Effector CD4-positive, alpha-beta T cell (primary cell): Measurements from ENCODE around the gene DLK1.

Experiments
- DNase-seq: peaks from one replicate; pipeline ENCODE4 v3.0.0-alpha.2; 2020

DLK1 gene

GRCh38 chr14:100780246-100780645, 53.6 kb downstream of the DLK1 start:
- no peak for DNase-seq

DNA sequence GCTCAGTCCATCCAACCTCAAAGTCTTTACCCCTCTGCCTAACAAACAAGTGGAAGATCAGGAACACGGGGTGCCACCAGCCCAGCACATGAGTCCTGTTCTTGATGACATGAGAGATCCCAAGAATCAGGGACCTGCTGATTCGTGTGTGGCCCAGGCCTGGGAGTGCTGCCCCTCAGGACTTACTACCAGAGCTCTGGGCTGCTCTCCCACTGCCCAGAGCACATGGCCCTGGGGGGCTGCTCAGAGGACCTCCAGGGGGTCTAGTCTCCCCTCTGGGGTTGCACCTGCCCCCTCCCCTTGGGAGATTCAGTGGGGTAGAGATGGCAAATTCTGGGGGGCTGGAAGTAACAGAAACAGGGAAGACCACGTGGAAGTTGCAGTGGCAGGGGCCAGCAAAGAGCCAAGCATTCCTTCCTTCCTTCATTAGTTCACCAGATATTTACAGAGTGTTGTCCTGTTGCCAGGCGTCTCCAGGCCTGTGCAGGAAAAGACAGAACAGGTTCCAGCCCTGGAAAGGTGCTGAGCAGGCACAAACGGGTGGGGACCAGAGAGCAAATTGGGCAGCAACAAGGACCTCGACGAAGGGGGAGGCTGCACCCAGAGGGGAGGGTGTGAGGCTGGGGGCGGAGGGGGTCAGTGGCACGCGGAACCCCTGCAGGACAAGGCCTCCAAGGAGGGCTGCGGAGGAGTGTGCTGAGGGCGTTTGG, 54.1 kb downstream of the DLK1 start:
- no peak for DNase-seq

DNA sequence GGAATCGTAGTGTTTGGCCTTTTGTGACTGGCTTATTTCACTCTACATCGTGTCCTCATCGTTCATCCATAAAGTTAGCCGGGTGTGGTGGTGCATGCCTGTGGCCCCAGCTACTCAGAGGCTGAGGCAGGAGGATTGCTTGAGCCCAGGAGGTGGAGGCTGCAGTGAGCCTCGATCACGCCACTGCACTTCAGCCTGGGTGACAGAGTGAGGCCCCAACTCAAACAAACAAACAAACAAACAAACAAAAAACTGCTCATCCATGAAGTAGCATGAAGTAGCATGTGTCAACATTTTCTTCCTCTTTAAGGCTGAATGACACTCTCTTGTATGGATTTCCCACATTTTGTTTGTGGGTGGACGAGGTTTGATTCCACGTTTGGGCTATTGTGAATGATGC, 55.3 kb downstream of the DLK1 start:
- no peak for DNase-seq

DNA sequence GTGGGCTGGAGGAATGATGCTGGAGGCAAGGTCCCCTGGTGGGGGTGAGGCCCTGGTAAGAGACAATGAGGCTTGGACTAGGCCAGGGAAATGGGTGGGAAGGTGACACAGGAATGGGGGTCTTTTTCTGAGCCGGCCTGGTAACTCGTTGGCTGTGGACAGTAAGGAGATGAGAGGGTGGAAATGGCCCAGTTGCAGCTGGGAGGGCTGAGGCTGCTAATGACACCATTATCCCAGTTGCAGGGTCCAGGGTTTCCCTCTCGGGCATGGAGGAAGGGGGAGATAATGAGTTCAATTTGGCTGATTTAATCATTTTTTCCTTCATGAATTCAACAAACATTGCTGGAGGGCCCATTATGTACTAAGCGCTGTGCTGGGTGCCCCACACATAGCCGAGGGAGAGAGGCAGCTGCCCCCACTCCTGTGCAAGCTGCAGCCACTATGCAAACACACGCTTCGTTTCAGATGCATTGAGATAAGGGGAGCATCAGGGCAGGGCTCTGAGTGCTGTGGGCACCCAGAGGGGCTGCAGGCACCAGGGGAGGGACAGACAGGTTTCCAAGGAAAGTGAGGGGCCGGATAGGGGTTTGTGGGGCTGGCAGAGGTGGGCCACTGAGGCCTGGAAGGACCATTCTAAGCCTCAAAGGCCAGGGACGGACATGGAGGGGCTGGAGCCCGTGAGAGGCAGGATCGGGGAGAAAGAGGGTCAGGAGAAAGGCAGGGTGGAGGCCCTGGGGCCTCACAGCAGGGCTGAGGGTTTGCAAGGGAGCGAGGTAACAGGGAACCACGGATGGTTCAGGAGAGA, 56.0 kb downstream of the DLK1 start:
- no peak for DNase-seq

DNA sequence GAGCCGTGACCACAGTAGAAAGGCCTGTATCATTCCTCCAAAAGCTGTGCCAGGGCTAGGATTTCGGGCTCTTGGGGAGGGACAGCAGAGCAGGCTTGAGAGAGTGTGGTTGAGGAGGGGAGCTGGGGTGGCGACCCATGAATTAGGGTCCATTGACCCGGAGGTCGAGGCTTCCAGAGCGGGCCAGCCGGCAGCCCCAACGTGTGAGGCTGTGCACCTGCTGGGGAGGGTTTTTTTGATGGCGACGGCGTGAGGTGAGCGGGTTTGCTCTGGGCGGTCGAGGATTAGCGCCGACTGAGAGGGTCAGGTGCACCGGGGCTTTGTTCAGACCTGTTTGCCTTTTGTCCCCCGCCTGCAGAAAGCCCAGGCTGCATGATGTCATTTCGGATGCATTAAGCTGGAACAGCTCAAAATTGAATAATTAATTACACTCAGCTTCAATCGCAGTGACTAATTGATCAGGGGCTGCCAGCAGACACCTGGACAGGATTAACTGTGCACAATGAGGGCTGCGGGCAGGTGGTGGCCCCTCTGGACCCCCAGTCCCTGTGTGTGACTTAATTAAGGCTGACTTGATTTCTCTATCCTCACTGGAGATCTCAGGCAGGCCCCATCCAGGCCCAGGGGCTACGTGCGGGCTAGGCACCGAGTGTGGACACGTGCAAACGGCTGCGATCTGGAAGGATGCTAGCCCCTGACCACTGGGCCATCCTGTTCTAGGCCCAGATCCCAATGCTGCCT, 57.1 kb downstream of the DLK1 start:
- no peak for DNase-seq

- no peak for DNase-seq
Measured at GRCh38 chr14:100784523-100785337, 58.0 kb downstream of the DLK1 start.

GRCh38 chr14:100785338-100785615, 58.6 kb downstream of the DLK1 start:
- no peak for DNase-seq

DNA sequence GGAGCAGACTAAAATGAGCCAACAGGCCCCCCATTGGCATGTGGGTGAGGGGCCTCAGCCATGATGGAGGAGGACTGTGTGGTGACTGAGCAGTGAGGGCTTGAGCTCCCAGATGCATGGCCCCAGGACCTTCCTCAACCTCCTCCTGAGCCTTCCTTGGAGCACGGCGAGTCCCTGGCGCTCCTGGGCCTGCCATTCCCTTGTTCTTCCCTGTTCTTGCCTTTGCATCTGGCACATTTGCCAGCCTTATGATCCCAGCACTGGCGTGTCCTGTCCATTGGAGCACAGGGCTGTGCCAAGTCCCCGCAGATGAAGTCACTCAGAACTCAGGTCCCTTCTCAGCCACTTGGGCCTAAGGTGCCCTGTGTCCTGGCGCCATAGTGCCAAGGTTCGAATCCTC, 58.9 kb downstream of the DLK1 start:
- no peak for DNase-seq

- no peak for DNase-seq
Measured at GRCh38 chr14:100786131-100786530, 59.4 kb downstream of the DLK1 start.

- no peak for DNase-seq
Measured at GRCh38 chr14:100786576-100787219, 60.0 kb downstream of the DLK1 start.

DNA sequence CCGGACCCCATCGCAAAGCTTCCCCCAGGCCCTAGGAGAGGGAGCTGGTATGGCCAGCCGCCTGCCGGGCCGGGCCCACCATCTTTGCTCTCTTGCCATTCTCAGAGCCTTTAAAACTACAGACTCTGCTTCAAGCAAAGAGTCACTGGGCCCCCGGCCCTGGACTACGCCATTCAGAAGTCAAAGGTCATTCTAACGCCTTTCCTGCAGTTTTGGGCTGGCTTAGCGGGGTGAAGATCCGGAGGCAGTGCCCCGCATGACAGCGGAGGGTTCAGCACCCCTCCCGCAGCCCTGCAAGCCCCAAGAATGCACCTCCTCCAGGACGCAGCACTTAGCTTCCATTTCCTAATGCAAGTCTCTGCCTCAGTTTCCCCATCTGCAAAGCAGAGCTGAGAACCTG, 61.0 kb downstream of the DLK1 start:
- no peak for DNase-seq
